Endometrial microvascular endothelial cells (primary cell): ENCODE results near the gene DEDD2. TPM values are rescaled to one million over a fixed set of nuclear protein-coding genes. Genes with fewer than 3 reads are reported as not detected.

ENCODE experiments used
- in situ Hi-C: cut with HindIII; loops from 2 replicates; pipeline ENCODE4 v1.10.0; 2017; ENCODE audit warnings: low sequenced_read_pairs, low pct_unique_long_range_greater_than_20kb; ENCODE audit errors: inconsistent ontology term
- total RNA-seq: library from RNA; depleted of rRNA; stranded (reverse); fragments of >200 nt; gene quantifications from one replicate; pipeline ENCODE4 v1.2.3, GENCODE V29; 2015; ENCODE audit errors: inconsistent ontology term

DEDD2 gene
- total RNA-seq, 1 donor from 2014 or later: 46.6 TPM

DNA sequence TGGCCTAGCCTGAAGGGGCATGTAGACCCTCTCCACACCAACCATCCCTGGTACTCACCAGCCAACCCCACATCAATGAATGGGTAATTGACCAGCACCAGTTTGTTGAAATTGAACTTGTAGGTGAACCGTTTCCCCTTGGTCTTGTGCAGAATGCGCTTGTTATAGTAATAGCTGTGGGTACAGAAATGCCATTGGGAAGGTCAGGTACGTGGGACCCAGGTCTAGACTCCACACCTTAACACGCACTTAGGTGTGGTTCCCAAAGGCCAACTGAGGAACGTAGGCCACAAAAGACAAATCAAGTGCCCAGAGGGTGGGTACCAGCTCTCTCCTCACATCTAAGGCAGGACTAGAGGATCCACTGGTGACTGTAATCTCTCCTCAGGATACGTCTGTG lies 32.3 kb upstream of the DEDD2 start:
- in situ Hi-C loops: no loop called here

DNA sequence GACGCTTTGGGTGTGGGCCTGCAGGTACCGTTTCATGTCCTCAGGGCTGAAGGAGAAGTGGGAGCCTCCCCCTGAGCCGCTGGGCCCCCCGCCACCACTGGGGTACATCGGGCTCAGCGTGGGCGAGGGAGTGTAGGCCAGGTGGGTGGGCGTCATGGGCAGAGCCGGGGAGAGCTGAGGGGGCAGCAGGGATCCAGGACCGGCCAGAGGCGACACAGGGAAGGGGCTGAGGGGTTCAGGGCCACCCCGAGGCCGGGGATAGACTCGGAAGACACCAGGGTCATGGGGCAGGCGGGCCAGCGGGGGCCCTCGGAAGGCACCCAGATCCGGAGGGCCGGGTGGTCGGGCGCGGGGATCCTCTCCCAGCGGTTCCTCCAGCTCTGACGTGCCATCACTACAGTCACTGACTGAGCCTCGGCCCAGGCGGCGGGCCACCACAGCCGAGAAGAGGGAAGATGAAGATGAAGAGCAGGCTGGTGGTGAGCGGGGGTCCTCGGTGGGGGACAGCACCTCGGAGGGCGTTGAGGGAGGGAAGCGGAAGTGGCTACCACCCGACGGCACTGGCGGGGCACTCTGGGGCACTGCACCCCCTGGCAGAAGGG lies 31.8 kb upstream of the DEDD2 start:
- in situ Hi-C loops: no loop called here

DNA sequence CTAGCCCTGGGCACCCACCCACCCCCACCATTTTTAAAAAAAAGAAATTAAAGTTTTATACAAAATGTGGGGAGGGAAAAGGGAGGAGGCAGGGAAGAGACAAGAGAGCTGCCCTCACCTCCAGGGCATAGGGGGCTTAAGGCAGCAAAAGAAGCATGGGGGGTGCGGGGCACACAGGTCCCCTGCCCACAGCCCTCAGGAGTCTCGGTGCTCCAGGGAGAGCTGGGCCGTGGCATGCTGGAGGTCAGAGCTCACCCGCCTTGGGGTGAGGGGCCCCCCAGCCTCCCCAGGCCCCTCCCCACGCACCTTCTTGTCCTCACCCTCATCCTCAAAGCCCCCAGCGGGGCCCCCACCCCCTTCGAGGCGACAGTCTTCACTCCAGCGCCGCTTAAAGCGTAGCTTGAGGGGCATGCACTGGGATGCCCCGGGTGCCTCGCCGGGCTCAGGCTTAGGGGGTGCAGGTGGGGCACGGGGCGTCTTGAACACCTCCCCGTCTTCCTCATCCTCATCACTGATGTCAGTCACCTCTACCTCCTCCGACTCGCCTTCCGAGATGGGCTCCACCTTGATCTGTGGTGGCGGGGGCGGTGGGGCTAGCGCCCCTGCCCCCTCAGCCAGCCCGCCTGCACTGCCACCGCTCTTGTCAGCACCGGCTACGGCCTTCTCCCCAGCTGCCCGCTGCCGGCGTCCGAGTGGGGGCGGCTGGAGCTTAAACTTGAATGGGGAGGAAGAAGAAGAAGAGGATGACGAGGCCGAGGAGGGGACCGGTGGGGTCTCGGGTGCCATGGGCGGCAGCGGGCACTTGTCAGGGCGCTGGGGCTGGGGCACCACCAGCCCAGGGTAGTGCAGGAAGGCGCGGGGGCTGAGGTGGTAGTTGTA lies 31.0 kb upstream of the DEDD2 start:
- in situ Hi-C loops: no loop called here

DNA sequence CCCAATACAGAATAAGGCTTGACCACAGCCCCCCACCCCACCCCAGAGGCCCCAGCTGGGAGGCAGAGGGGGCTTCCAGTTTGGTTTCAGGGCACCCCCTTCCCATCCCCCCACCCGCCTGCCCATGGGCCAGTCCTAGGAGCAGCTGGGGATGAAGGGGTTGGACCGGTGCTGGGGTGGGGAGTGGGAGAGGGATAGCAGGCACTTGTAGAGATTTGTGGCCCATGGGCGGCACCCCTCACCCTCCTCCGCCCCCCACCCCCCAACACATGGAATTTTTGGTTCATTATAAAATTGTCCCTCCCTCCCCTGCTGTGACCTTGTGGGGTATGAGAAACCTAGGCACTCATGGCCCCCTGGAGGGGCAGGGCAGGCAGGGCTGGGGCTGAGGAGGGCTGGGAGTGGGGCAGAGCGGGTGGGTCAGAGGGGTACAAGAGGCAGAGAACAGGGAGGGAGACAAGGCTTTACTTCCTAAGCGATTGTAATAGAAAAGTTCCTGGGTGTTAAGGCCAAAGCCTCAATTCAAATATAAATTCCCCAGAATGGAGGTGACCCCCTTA lies 30.2 kb upstream of the DEDD2 start:
- in situ Hi-C loops: no loop called here

DNA sequence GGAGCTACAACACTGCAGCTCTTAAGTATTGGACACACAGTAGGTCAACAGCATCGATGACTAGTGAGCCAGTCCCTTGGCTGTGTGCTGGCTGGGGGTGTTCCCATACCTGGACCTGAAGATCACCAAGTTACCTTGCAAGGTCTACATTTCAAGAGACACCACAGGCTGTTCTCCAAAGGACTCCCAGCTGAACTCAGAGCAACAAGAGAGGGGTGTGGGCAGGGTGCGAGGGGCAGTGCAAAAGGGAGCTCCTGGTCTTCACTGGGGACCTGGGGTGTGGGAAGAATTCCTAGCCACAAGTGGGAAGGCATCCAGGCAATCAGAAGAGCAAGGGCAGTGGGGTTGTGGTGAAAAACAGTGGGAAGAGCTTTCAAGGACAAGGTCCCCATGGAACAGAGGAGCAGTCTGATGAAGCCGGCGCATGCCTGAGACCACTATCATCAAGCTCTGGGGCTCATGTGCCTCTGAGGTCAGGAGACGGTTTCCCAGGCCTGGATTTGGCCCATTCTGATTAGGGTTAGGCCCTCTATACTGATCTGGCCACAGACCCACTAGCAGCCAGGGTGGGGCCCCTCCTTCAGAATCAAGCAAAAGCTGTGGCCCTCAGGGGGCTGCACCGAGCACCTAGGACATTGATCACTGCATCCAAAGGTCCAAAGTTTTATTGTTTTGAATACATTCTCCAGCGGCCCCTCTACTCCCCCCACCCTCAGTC lies 29.6 kb upstream of the DEDD2 start:
- in situ Hi-C loops: no loop called here

DNA sequence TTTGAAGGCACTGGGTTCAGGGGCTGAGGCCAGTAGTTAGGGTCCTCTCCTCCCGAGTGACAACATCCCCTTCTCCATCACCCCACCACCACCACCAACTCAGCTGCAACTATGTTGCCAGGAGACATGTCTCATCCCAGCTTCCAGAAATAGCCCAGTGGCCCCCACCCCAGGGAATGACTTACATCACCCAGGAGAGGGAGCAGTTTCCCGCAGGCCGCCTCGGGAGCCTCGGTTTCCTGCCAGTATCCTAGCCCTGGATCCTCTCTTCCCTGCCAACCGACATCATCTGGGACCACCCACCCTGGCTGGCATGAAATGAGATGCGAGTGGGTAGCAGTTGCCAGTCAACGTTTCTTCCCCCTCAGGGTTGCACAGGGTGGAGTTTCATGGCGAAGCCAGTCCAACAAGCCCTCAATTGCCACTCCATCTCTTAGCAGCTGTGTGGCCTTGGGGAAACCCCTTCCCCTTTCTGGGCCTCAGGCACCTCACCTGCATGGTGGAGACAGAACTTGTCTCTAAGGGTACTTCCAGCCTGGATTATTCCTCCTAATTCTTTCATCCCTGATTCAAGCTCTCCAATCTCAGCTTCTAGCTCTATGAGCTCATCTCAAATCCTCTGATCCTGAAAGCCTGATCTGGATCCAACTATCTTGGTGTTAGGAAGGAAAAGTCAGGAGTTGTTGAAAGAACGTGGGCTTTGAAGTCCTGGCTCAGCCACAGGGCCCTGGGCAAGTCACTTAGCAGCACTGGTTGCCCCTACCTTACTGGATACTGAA lies 28.9 kb upstream of the DEDD2 start:
- in situ Hi-C loops: no loop called here

DNA sequence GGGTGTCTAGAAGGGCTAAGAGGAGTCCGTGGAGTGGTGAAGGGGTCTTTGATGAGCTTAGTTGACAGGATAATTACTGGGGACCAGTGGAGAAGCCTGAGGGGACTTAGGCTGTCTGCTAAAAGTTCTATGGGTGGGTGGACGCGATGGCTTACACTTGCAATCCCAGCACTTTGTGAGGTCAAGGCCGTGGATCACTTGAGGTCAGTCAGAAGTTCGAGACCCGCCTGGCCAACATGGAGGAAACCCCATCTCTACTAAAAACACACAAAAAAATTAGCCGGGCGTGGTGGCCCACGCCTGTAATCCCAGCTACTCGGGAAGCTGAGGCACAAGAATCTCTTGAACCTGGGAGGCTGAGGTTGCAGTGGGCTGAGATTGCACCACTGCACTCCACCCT lies 27.8 kb upstream of the DEDD2 start:
- in situ Hi-C loops: no loop called here

DNA sequence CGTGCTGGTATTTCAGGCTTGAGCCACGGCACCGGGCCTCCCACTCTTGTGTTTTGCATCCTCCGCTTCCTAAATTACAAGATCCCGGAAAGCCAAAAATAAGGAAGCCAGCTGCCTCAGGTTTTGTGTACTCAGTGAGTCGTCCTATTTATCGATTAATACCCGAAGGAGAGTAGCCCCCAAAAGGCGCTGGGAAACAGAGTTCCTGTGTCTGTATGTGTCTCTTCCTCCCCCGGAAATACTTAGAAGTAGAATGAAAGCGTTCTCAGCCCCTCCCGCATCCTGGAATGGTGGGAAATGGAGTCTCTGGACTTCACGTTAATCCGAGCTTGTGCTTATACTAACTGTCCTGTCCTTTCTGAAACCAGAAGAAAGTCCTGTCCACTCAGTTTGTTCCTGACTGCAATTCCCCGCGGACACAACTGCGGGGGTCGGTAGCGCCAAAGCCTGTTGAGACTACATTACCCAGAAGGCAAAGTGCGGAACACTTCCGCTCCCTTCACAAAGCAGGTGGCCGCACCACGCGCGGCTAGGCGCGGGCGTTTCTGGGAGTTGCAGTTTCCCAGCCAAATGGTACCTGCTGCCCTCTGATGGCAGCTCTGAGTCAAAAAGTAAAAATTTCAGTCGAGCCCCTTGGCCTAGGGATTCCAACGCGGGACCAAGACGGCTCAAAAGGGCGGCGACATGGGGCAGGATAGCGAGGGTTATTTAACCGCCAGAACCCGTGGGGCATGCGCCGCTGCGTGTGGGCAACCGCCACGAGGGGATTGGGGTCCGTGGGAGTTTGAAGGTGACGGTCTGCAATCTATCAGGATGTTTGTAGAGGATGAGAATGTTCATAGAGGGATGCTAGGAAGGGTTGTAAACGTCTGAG lies 27.1 kb upstream of the DEDD2 start:
- in situ Hi-C loops: no loop called here

DNA sequence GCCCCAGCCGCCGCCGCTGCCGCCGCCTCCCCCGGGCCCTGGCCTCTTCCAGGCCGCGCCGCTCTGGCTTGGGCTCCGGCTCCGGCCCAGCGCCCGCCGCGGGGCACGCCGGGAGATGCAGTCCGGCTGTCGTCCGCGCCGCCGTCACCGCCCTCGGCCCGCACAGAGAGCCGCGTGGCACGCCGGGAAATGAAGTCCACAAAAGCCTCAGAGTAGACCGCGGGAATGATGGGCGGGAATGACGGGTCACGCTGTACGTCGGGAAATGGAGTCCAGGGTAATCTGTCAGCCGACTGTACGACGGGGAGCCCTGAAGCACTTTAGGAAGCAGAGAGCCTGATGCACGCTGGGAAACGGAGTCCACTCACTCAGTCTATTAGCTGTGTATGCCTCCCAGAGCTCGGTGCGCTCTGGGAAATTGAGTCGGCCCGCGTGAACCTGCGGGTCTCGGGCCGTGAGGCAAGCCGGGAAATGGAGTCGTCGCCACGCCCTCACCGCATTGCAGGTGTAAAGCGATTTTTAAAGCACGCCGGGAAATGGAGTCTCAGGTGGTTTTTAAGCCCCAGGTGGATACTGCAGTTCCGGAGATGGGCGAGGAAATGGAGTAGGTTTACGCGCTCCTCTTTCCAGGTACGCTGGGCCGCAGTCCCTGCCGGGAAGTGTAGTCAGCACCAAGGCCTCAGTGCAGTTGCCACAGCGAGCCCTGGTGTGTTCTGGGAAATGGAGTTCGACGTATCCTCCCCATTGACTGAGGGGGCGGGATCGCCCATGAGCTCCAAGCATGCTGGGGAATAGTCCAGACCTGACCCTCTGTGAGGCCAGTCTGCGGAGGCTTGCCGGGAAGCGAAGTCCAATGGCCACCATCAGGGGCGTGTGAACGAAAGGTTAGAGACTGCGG lies 25.3 kb upstream of the DEDD2 start, which contains the start of gene GSK3A:
GSK3A (minus strand) TSS at position 91 of the 898 bp plus-strand sequence. CDS start 137 bp downstream, outside the sequence.
- in situ Hi-C loops: no loop called here

DNA sequence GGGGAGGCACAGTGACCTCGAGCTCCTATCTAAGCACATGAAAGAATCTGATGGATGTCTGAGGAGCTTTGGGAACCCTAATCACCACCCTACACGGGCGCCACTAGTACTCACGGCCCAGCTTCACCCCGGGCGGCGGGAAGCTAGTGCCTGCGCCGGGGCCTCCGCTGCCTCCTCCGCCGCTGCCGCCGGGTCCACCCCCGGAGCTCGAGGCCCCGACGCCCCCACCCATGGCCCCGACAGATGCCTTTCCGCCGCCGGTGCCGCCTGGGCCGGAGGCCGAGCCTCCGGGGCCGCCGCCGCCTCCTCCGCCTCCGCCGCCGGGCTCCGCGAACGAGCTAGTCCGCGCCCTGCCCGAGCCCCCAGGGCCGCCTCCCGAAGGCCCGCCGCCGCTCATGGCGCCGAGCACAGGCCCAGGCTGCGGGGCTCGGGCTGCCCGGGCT lies 24.6 kb upstream of the DEDD2 start:
- in situ Hi-C loops: no loop called here

DNA sequence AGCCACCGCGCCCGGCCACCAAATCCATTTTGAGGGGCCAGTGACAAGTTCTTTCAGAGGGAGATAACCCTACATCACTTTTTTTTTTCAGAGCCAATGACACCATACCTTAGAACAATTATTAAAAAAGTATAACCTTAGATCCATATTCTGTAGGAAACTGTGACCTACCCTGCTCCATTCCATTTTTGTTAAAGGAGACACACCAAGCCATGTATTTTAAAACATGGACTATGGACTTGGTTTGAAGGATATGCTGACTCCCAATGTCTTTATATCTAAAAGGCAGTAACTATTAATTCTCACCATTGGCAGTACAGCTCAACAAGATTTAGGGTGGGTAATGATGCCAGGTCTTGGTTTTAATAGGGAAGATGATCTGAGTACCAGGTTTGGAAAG lies 23.8 kb upstream of the DEDD2 start:
- in situ Hi-C loops: no loop called here

DNA sequence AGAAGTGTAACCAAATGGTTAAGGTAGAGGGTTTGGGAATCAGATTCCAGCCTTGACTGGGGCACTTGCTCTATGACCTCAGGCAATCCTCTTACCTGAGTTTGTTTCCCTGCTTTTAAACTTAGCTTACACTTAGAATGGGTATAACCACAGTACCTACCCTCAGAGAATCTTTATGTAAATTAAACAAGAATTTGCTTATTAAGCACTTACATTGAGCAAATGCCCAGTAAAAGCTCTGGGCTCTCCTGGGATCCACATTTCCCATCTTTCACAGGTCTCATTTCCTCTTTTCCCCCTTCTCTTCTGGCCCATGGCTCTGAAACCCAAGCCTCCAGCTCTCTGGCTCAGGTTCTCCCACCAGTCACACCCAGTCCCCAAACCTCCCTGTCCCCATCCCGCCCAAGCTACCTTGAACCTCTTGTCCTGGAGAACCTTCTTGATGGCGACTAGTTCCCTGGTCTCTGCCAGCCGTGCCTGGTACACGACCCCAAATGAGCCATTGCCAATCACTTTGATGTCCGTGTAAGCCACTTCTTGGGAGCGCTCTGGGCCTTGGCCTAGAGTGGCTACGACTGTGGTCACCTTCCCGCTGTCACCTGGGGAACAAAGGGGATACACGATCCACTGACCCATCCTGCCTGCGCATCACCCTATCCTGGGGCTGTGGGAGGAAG lies 22.2 kb upstream of the DEDD2 start:
- in situ Hi-C loops: no loop called here

DNA sequence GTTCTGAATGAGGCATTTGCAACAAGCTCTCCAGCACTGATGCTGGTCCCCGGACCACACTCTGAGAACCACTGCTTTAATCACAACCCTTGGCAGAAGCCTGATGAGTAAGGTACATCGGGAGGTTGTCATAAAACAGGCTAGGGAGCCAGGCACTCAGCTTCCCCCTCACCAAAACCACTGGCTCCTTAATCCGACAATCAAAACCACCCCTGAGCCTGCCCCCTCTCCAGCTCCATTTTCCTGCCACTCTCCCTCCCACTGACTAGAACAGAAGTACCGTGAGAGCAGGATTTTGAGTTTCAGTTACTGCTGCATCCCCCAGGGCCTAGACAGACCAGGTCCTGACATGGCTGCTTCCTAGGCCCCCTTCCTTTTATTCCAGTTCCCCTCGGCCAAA lies 17.7 kb upstream of the DEDD2 start:
- in situ Hi-C loops: no loop called here

DNA sequence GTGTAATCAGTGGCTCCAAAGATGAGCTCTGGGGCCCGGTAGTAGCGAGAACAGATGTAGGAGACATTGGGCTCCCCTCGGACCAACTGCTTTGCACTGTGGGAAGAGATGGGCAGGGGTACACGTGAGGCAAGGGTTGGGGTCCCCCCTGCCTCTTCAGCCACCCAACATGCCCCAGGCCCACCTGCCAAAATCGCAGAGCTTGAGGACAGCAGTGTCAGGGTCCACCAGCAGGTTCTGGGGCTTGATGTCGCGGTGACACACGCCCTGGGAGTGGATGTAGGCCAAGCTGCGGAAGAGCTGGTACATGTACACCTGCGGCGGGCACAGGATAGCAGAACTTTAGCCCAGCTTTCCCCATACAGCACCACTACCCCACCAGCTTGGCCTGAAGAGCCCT lies 16.9 kb upstream of the DEDD2 start:
- in situ Hi-C loops: no loop called here

DNA sequence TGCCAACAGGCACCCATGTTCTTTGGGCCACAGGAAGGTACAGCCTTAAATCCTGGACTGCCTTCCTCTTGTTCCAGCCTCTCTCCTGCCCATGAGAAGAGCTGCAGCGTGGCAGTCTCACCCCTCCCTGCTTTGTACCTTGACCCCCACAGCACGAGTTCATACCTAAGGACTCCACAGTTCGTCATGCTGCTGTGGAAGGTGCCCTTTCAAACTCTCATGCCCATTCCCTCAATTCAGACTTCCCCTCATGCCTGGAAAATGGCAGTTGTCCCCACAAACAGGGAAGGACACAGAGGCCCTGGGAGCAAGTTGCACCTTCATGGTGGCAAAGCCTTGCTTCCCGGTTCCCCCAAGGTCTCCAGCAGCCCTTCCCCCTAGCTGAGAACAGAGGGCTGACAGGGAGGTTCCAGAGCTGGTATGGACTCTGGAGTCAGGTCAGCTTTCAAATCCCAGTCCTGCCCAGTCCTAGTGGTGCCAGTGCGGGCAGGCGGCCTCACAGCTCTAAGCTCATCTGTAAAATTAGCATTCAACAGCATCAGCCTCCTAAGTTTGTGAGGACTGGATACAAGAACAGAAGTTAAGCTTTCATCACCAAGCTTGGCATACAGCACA lies 16.3 kb upstream of the DEDD2 start:
- in situ Hi-C loops: no loop called here

DNA sequence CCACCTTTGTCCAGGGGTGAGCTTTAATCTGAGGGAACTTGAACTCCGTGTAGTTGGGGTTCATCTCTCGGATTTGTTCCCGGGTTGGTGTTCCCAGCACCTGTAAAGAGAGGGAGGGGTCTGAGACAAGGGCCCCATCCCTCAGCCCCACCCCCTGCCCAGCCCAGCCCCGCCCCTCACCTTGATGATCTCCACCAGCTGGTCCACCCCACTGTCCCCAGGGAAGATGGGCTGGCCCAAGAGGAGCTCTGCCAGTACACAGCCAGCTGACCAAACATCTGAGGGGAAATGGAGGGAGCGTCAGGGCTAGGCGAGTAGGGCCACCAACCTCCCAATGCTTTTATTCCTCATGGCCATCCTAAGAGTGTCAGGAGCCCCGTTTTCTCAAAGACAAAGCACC lies 15.6 kb upstream of the DEDD2 start:
- in situ Hi-C loops: no loop called here
